ENCODE data around the gene BBS12.

The BBS12 gene

GRCh38 chr4:122762966-122763716 lies 30.6 kb downstream of the BBS12 start:
- DNase-seq (ENCODE audit: low read depth), result no peak
- TF ChIP-seq CTCF (conservative IDR thresholded peaks at IDR 0.05; ENCODE audit: low read depth, low read length), result no peak
- no peak overlapping the region for H3K4me3 ChIP-seq (ENCODE audit: low read length)

GRCh38 chr4:122764071-122764820 lies 31.7 kb downstream of the BBS12 start:
- no peak for DNase-seq (ENCODE audit: low read depth)
- H3K4me3 ChIP-seq (ENCODE audit: low read length), result no peak overlapping the region
- TF ChIP-seq CTCF (conservative IDR thresholded peaks at IDR 0.05; ENCODE audit: low read depth, low read length), result no peak

GRCh38 chr4:122764821-122765215 lies 32.3 kb downstream of the BBS12 start:
- no peak overlapping the region for H3K4me3 ChIP-seq (ENCODE audit: low read length)
- DNase-seq (ENCODE audit: low read depth), result no peak
- no peak for TF ChIP-seq CTCF (conservative IDR thresholded peaks at IDR 0.05; ENCODE audit: low read depth, low read length)

GRCh38 chr4:122765692-122766352 lies 33.3 kb downstream of the BBS12 start:
- no peak for DNase-seq (ENCODE audit: low read depth)
- no peak overlapping the region for H3K4me3 ChIP-seq (ENCODE audit: low read length)
- no peak for TF ChIP-seq CTCF (conservative IDR thresholded peaks at IDR 0.05; ENCODE audit: low read depth, low read length)

- no peak for TF ChIP-seq CTCF (conservative IDR thresholded peaks at IDR 0.05; ENCODE audit: low read depth, low read length)
- no peak overlapping the region for H3K4me3 ChIP-seq (ENCODE audit: low read length)
Observed at GRCh38 chr4:122766353-122766705, 33.8 kb downstream of the BBS12 start.

GRCh38 chr4:122766950-122767349 lies 34.4 kb downstream of the BBS12 start:
- no peak for DNase-seq (ENCODE audit: low read depth)
- no peak overlapping the region for H3K4me3 ChIP-seq (ENCODE audit: low read length)
- TF ChIP-seq CTCF (conservative IDR thresholded peaks at IDR 0.05; ENCODE audit: low read depth, low read length), result no peak

More at GRCh38 chr4:122766353-122766705, 33.8 kb downstream of the BBS12 start:
- DNase-seq (ENCODE audit: low read depth), result no peak

Data from retinal pigment epithelial cell (primary cell).